Activated CD8-positive, alpha-beta memory T cell treated with anti-CD3 and anti-CD28 coated beads, Interleukin-2, amount 50 U/mL, for 24 hours (primary cell): ENCODE data around the gene U2AF2.

Experiments used
- DNase-seq: peaks from one replicate; pipeline ENCODE4 v3.0.0-alpha.2; 2020; ENCODE audit errors: extremely low read depth

Gene U2AF2

GRCh38 chr19:55654868-55655647, at the start of gene U2AF2:
Gene U2AF2, plus strand, starts transcription at chr19:55655035. Its CDS starts 70 bp downstream, at chr19:55655105.
- peak; percentile 86 for DNase-seq

GRCh38 chr19:55605207-55605636, 49.6 kb upstream of the U2AF2 start:
- DNase-seq, result peak; percentile 97

GRCh38 chr19:55605637-55606470, 49.0 kb upstream of the U2AF2 start, which contains the start of gene ZNF865:
Gene ZNF865, plus strand, starts transcription at chr19:55605647. Its CDS starts 7,972 bp downstream, at chr19:55613619.
- no peak for DNase-seq

- no peak for DNase-seq
Measured at GRCh38 chr19:55606471-55606787, 48.4 kb upstream of the U2AF2 start.

GRCh38 chr19:55606817-55607216, 48.0 kb upstream of the U2AF2 start:
- no peak for DNase-seq

GRCh38 chr19:55609326-55609725, 45.5 kb upstream of the U2AF2 start:
- DNase-seq, result no peak

- DNase-seq, result no peak
Measured at GRCh38 chr19:55611300-55611982, 43.4 kb upstream of the U2AF2 start.

GRCh38 chr19:55611983-55612645, 42.7 kb upstream of the U2AF2 start:
- no peak for DNase-seq

- DNase-seq, result no peak
Measured at GRCh38 chr19:55613396-55613795, 41.4 kb upstream of the U2AF2 start.

GRCh38 chr19:55613930-55614710, 40.7 kb upstream of the U2AF2 start:
- no peak for DNase-seq

GRCh38 chr19:55614711-55615542, 39.9 kb upstream of the U2AF2 start:
- no peak for DNase-seq

GRCh38 chr19:55615543-55616394, 39.1 kb upstream of the U2AF2 start:
- no peak for DNase-seq

GRCh38 chr19:55616395-55616875, 38.4 kb upstream of the U2AF2 start:
- DNase-seq, result no peak

- DNase-seq, result no peak
Measured at GRCh38 chr19:55617426-55617825, 37.4 kb upstream of the U2AF2 start.

GRCh38 chr19:55618426-55618825, 36.4 kb upstream of the U2AF2 start:
- DNase-seq, result no peak

GRCh38 chr19:55619286-55619685, 35.5 kb upstream of the U2AF2 start:
- DNase-seq, result no peak

- no peak for DNase-seq
Measured at GRCh38 chr19:55620410-55621204, 34.2 kb upstream of the U2AF2 start.

GRCh38 chr19:55621205-55621672, 33.6 kb upstream of the U2AF2 start:
- no peak for DNase-seq
